ENCODE measurements around the gene GPR55. TPM values are rescaled to one million over a fixed set of nuclear protein-coding genes. Genes with fewer than 3 reads are reported as not detected.
"Not testable (repeated sequence)": the region's sequence is repeated elsewhere in the genome, so short reads cannot be mapped to it uniquely, and the experiment has no call there.

Gene GPR55
- total RNA-seq, 1 donor = 0.81 TPM

- not testable (repeated sequence) for DNase-seq (ENCODE audit: low read depth in 2 of 3, low spot score in 2 of 3)
Observed at GRCh38 chr2:230936243-230936642, 11.2 kb upstream of the GPR55 start.

GRCh38 chr2:230935130-230935430 is 10.0 kb upstream of the GPR55 start:
- DNase-seq (ENCODE audit: low read depth in 2 of 3, low spot score in 2 of 3) = no peak

- no peak for DNase-seq (ENCODE audit: low read depth in 2 of 3, low spot score in 2 of 3)
Observed at GRCh38 chr2:230934231-230935129, 9.4 kb upstream of the GPR55 start.

- DNase-seq (ENCODE audit: low read depth in 2 of 3, low spot score in 2 of 3) = no peak
Observed at GRCh38 chr2:230933521-230934180, 8.6 kb upstream of the GPR55 start.

- DNase-seq (ENCODE audit: low read depth in 2 of 3, low spot score in 2 of 3) = no peak
Observed at GRCh38 chr2:230932556-230933511, 7.8 kb upstream of the GPR55 start.

- no peak for DNase-seq (ENCODE audit: low read depth in 2 of 3, low spot score in 2 of 3)
Observed at GRCh38 chr2:230931556-230932231, 6.7 kb upstream of the GPR55 start.

- no peak for DNase-seq (ENCODE audit: low read depth in 2 of 3, low spot score in 2 of 3)
Observed at GRCh38 chr2:230930928-230931555, 6.0 kb upstream of the GPR55 start.

GRCh38 chr2:230930149-230930780 is 5.2 kb upstream of the GPR55 start:
- DNase-seq (ENCODE audit: low read depth in 2 of 3, low spot score in 2 of 3) = no peak

- no peak for DNase-seq (ENCODE audit: low read depth in 2 of 3, low spot score in 2 of 3)
Observed at GRCh38 chr2:230929381-230930148, 4.5 kb upstream of the GPR55 start.

- no peak for DNase-seq (ENCODE audit: low read depth in 2 of 3, low spot score in 2 of 3)
Observed at GRCh38 chr2:230928701-230929380, 3.8 kb upstream of the GPR55 start.

GRCh38 chr2:230927711-230928341 is 2.8 kb upstream of the GPR55 start:
- no peak for DNase-seq (ENCODE audit: low read depth in 2 of 3, low spot score in 2 of 3)

- DNase-seq (ENCODE audit: low read depth in 2 of 3, low spot score in 2 of 3) = no peak
Observed at GRCh38 chr2:230925879-230926765, 1.1 kb upstream of the GPR55 start.

- no peak for DNase-seq (ENCODE audit: low read depth in 2 of 3, low spot score in 2 of 3)
Observed at GRCh38 chr2:230925443-230925878, 419 bp upstream of the GPR55 start.

GRCh38 chr2:230924092-230924469 is 961 bp downstream of the GPR55 start:
- DNase-seq (ENCODE audit: low read depth in 2 of 3, low spot score in 2 of 3) = no peak

GRCh38 chr2:230922951-230923717 is 1.9 kb downstream of the GPR55 start:
- DNase-seq (ENCODE audit: low read depth in 2 of 3, low spot score in 2 of 3) = no peak
